Psoas muscle (tissue), 8 donors: ENCODE data around the gene RPL10. TPM values are rescaled to one million over a fixed set of nuclear protein-coding genes. Genes with fewer than 3 reads are reported as not detected.

Experiments used
- ATAC-seq, 4 donors: fragments of 200-7000 bp; cut with Tn5 transposase; one replicate each; pipeline ENCODE4 v1.9.1; 2020; ENCODE audit warnings: moderate library complexity in 3 of 4, mild to moderate bottlenecking in 2 of 4
- DNase-seq, 2 donors: peaks; one replicate each; pipeline ENCODE4 v3.0.0-alpha.2; 2020
- H3K27ac ChIP-seq: fragments of 200-600 bp; one replicate; pipeline ENCODE4 v1.8.0; 2022
- H3K27me3 ChIP-seq, 3 donors: fragments of 200-600 bp in 1 of 3; one replicate each; pipeline versions ENCODE4 v1.6.1 to v1.8.0; 2013 to 2022; ENCODE audit warnings: low read length in 2 of 3, mild to moderate bottlenecking in 2 of 3, moderate library complexity in 1 of 3; ENCODE audit not compliant: insufficient read depth in 3 of 3
- H3K36me3 ChIP-seq, 2 donors: fragments of 200-600 bp in 1 of 2; one replicate each; pipeline versions ENCODE4 v1.6.1 to v1.8.0; 2013 to 2022; ENCODE audit warnings: low read depth in 1 of 2, mild to moderate bottlenecking in 1 of 2, moderate library complexity in 1 of 2; ENCODE audit not compliant: insufficient read depth in 1 of 2
- H3K4me1 ChIP-seq: fragments of 200-600 bp; one replicate; pipeline ENCODE4 v1.8.0; 2022
- H3K4me3 ChIP-seq: fragments of 200-600 bp; one replicate; pipeline ENCODE4 v1.8.0; 2022; ENCODE audit warnings: mild to moderate bottlenecking
- H3K9me3 ChIP-seq: fragments of 200-600 bp; one replicate; pipeline ENCODE4 v1.8.0; 2022
- WGBS, 3 donors: extraction: QIAGEN DNeasy Blood & Tissue Kit; methylation state at CpG; one replicate each; pipeline versions ENCODE4 v1.1.6 to v1.1.7; 2013; 5-methylcytosine and 5-hydroxymethylcytosine counted together
- intact Hi-C, 2 donors: fragments of 100-400 bp; cut with DNase I; formaldehyde crosslinking; loops; one replicate each; pipeline versions ENCODE4 v1.11.0 to v1.14.2; 2022
- polyA plus RNA-seq, 3 donors: library from polyadenylated mRNA; stranded (reverse); fragments of 200-250 nt; gene quantifications; one replicate each; pipeline ENCODE4 v1.2.3, GENCODE V29; 2013
- total RNA-seq, 4 donors: library from RNA; stranded (reverse); fragmentation: NEBNext Ultra II Directional in 2 of 4; extraction: Animal tissue kit (Norgen Biotek cat#: 25700) in 2 of 4; gene quantifications; one replicate each; pipeline versions ENCODE4 v1.2.1 to v1.2.4, GENCODE V29; 2021 to 2023
- TF ChIP-seq, protein P1 (sequence below): fragments of 200-600 bp; IDR thresholded peaks from one replicate; pipeline ENCODE4 v1.8.0; 2022; ENCODE audit warnings: antibody characterized with exemption
- donor health status: healthy with polysubstance abuse.
- donor health status: DM: no; HTN: no; CAD: no; lungs with moderate emphysema.
- donor health status: Bipolar disorder and iron deficiency.
- donor health status: healthy.
- donor health status: DM: yes; HTN: yes; CAD: no.
- donor health status: DM: no; HTN: no; CAD: no.
- donor health status: DM: no; HTN: no; CAD: no.
- donor health status: DM: yes; HTN: yes; CAD: no.

Gene RPL10
- total and polyA plus RNA-seq, 7 donors = 1,403 to 5,433 (median 2,633) TPM

DNA sequence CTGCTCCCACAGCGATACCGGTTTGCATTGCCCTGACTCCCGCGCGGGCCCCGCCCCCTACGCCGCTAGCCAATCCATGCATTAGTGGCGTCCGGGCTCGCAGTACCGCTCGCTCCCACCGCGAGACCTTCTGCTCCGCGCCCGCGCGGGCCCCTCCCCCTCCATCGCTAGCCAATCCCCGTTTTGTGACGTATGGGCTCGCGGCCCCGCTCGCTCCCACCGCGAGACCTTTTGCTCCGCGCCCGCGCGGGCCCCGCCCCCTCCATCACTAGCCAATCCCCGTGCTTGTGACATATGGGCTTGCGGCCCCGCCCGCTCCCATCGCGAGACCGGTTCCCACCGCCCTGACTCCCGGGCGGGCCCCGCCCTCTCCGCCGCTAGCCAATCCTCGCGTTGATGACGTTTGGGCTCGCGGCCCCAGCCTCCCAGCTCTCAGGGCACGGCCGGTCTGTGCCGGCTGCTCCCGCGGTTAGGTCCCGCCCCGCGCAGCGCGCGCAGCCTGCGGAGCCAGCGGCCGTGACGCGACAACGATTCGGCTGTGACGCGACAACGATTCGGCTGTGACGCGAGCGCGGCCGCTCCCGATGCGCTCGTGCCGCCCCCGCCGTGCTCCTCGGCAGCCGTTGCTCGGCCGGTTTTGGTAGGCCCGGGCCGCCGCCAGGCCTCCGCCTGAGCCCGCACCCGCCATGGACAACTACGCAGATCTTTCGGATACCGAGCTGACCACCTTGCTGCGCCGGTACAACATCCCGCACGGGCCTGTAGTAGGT is 19.2 kb upstream of the RPL10 start, which contains the start of gene EMD:
Gene EMD, plus strand, starts transcription at position 497 of the 770 bp plus-strand sequence. Its CDS starts 190 bp downstream, at position 687.
- TF ChIP-seq, protein P1, sequence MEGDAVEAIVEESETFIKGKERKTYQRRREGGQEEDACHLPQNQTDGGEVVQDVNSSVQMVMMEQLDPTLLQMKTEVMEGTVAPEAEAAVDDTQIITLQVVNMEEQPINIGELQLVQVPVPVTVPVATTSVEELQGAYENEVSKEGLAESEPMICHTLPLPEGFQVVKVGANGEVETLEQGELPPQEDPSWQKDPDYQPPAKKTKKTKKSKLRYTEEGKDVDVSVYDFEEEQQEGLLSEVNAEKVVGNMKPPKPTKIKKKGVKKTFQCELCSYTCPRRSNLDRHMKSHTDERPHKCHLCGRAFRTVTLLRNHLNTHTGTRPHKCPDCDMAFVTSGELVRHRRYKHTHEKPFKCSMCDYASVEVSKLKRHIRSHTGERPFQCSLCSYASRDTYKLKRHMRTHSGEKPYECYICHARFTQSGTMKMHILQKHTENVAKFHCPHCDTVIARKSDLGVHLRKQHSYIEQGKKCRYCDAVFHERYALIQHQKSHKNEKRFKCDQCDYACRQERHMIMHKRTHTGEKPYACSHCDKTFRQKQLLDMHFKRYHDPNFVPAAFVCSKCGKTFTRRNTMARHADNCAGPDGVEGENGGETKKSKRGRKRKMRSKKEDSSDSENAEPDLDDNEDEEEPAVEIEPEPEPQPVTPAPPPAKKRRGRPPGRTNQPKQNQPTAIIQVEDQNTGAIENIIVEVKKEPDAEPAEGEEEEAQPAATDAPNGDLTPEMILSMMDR = peak; percentile 9
- peaks cover 3% of the 10 kb centered on the region for H3K4me1 ChIP-seq
- peak; percentile 87 to 90 (median 88) for ATAC-seq
- H3K36me3 ChIP-seq = peaks cover 0 to 5% of the 10 kb centered on the region in 2 donors
- peak within 1 kb of the TSS; percentile 76 for H3K4me3 ChIP-seq
- no peaks in the 10 kb centered on the region for H3K9me3 ChIP-seq
- peak within 1 kb of the TSS; percentile 95 for H3K27ac ChIP-seq
- DNase-seq = peak; percentile 98
- H3K27me3 ChIP-seq = no peaks in the 10 kb centered on the region
- intact Hi-C loops = no loop called here
- WGBS, 3 donors = 0 to 42% (median 0%) methylated on average over 50 to 102 of the region's 103 CpGs

DNA sequence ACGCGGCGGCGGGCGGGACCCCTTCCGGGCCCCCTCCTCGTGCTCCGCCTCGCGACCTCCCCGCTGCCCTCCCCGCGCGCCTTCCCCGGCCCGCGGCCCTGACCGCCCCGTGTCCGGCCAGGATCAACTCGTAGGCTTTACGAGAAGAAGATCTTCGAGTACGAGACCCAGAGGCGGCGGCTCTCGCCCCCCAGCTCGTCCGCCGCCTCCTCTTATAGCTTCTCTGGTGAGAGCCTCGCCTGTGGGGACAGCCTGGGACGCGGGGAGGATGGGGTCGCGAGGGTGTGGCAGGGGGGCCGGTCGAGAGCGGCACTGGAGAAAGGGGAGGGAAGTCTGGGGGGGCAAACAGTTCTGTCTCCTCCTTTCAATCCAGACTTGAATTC is 18.6 kb upstream of the RPL10 start:
- Histone ChIP-seq H3K27me3 (no peaks in the 10 kb centered on the region), H3K9me3 (no peaks in the 10 kb centered on the region), H3K4me1 (no peaks in the 10 kb centered on the region), H3K36me3 (peaks cover 0 to 5% of the 10 kb centered on the region in 2 donors), H3K27ac (peak overlapping the region; percentile 95), H3K4me3 (peak overlapping the region; percentile 76)
- 0 to 37% (median 1%) methylated on average over 2 to 38 of the region's 38 CpGs for WGBS, 3 donors
- TF ChIP-seq, protein P1 = no peak
- ATAC-seq = peak in 1 of 4 donors; percentile 1
- DNase-seq = no peak
- intact Hi-C loops = no loop called here

DNA sequence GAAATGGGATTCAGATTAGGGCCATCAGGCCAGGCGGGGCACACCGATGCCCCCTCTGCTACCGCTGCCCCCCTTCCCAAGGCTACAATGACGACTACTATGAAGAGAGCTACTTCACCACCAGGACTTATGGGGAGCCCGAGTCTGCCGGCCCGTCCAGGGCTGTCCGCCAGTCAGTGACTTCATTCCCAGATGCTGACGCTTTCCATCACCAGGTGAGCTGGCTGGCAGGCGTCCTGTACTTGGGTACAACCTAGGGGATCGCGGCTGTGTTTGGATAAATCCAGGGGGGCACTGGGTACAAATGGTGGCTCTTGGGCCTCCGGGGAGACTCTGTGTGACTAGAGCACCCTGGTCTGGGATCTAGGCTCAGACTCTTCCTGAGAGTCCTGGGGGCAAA is 18.0 kb upstream of the RPL10 start:
- TF ChIP-seq, protein P1 = no peak
- ATAC-seq (no peak), DNase-seq (no peak)
- Histone ChIP-seq H3K36me3 (peaks cover 0 to 5% of the 10 kb centered on the region in 2 donors), H3K9me3 (no peaks in the 10 kb centered on the region), H3K27ac (peak overlapping the region; percentile 95), H3K27me3 (no peaks in the 10 kb centered on the region), H3K4me3 (peak overlapping the region; percentile 76), H3K4me1 (no peaks in the 10 kb centered on the region)
- WGBS, 3 donors = 30 to 43% (median 35%) methylated on average over 10 to 13 of the region's 13 CpGs
- intact Hi-C loops = no loop called here

GRCh38 chrX:154380787-154381186 is 17.4 kb upstream of the RPL10 start:
- Histone ChIP-seq H3K36me3 (peaks cover 0 to 5% of the 10 kb centered on the region in 2 donors), H3K4me3 (peak overlapping the region; percentile 76), H3K9me3 (no peaks in the 10 kb centered on the region), H3K4me1 (no peaks in the 10 kb centered on the region), H3K27ac (peak overlapping the region; percentile 95), H3K27me3 (no peaks in the 10 kb centered on the region)
- TF ChIP-seq, protein P1 = no peak
- 78 to 80% (median 78%) methylated on average over 9 to 14 of the region's 14 CpGs for WGBS, 3 donors
- intact Hi-C loops = no loop called here
- ATAC-seq (no peak), DNase-seq (no peak)
